Heart right ventricle (tissue), 16 donors: Measurements from ENCODE around the gene REEP6. TPM values are rescaled to one million over a fixed set of nuclear protein-coding genes. Genes with fewer than 3 reads are reported as not detected.

Source experiments
- ATAC-seq, 8 donors: fragments of 200-7000 bp; cut with Tn5 transposase; one replicate each; pipeline ENCODE4 v1.9.1; 2020; ENCODE audit warnings: mild to moderate bottlenecking in 8 of 8, moderate library complexity in 8 of 8, moderate number of reproducible peaks in 1 of 8
- DNase-seq, 2 donors: peaks; one replicate each; pipeline ENCODE4 v3.0.0-alpha.2; 2020
- H3K27ac ChIP-seq, 10 donors: fragments of 200-600 bp; sonication (generic) in 2 of 10; one replicate each; pipeline versions ENCODE4 v1.5.0 to v1.8.0; 2020 to 2022; ENCODE audit warnings: mild to moderate bottlenecking in 3 of 10
- H3K27me3 ChIP-seq, 7 donors: fragments of 200-600 bp; one replicate each; pipeline ENCODE4 v1.8.0; 2021 to 2022; ENCODE audit warnings: mild to moderate bottlenecking in 2 of 7
- H3K36me3 ChIP-seq, 9 donors: fragments of 200-600 bp; sonication (generic) in 1 of 9; one replicate each; pipeline versions ENCODE4 v1.5.0 to v1.8.0; 2020 to 2022; ENCODE audit warnings: mild to moderate bottlenecking in 2 of 9
- H3K4me1 ChIP-seq, 9 donors: fragments of 200-600 bp; sonication (generic) in 1 of 9; one replicate each; pipeline versions ENCODE4 v1.5.0 to v1.8.0; 2020 to 2022; ENCODE audit warnings: mild to moderate bottlenecking in 4 of 9
- H3K4me3 ChIP-seq, 10 donors: fragments of 200-600 bp; sonication (generic) in 2 of 10; one replicate each; pipeline versions ENCODE4 v1.5.0 to v1.8.0; 2020 to 2022; ENCODE audit warnings: mild to moderate bottlenecking in 7 of 10, moderate library complexity in 2 of 10
- H3K9me3 ChIP-seq, 11 donors: fragments of 200-600 bp in 10 of 11; sonication (generic) in 2 of 11; one replicate each; pipeline versions ENCODE4 v1.5.0 to v1.8.0; 2013 to 2022; ENCODE audit warnings: mild to moderate bottlenecking in 2 of 11, control low read depth in 1 of 11, moderate library complexity in 1 of 11
- WGBS, 2 donors: extraction: QIAGEN DNeasy Blood & Tissue Kit; methylation state at CpG; one replicate each; pipeline ENCODE4 v1.1.7; 2013; ENCODE audit warnings: inconsistent platforms in 1 of 2; 5-methylcytosine and 5-hydroxymethylcytosine counted together
- intact Hi-C, 10 donors: fragments of 100-400 bp; cut with DNase I; formaldehyde crosslinking; loops; one replicate each; pipeline versions ENCODE4 v1.11.1 to v1.14.2; 2022
- polyA plus RNA-seq, 2 donors: library from polyadenylated mRNA; stranded (reverse); fragments of 200-250 nt; gene quantifications; one replicate each; pipeline ENCODE4 v1.2.3, GENCODE V29; 2013
- total RNA-seq, 10 donors: library from RNA; stranded (reverse); fragmentation: NEBNext Ultra II Directional in 3 of 10; extraction: Animal tissue kit (Norgen Biotek cat#: 25700) in 3 of 10; gene quantifications; one replicate each; pipeline versions ENCODE4 v1.2.1 to v1.2.4, GENCODE V29; 2021 to 2023
- TF ChIP-seq, protein P1 (sequence below), 9 donors: fragments of 200-600 bp; sonication (generic) in 2 of 9; IDR thresholded peaks; one replicate each; pipeline versions ENCODE4 v1.5.0 to v1.8.0; 2021 to 2022; ENCODE audit warnings: antibody characterized with exemption in 9 of 9, mild to moderate bottlenecking in 5 of 9, moderate library complexity in 1 of 9
- donor health status: Arrhythmogenic right ventricular cardiomyopathy.
- donor health status: ischemic (EF 13 %, LVEDD 7.1; RV severe dilation, severe dysfunction).
- donor health status: healthy with polysubstance abuse.
- donor health status: DM: no; HTN: yes; CAD: no.
- donor health status: DM: no; HTN: no; CAD: no.
- donor health status: ischemic (EF 25% LVEDD 6.9; RV normal size, moderate dysfunction).
- donor health status: ischemic (EF 25% LVEDD 5.7; RV mildly dilated, moderate dysfunction).
- donor health status: healthy.
- donor health status: DM: yes; HTN: yes; CAD: no.
- donor health status: Ischemic cardiomyopathy.
- donor health status: ischemic (EF 35%, LVEDD 5.7; RV mildly dilated, moderate dysfunction).
- donor health status: nonischemic (EF 11% LVEDD 7.7; RV severe dilation, severe dysfunction).
- donor health status: DM: yes; HTN: yes; CAD: no.
- donor health status: PGD.
- donor health status: ischemic (EF 29% LVEDD 5.4; RV normal size, mild dysfunction).
- donor health status: nonischemic (EF 23%, LVEDD 6.1; RV moderate dilation, normal function).

The REEP6 gene
- total and polyA plus RNA-seq, 12 donors, result 1.8 to 5.0 (median 3.8) TPM

DNA sequence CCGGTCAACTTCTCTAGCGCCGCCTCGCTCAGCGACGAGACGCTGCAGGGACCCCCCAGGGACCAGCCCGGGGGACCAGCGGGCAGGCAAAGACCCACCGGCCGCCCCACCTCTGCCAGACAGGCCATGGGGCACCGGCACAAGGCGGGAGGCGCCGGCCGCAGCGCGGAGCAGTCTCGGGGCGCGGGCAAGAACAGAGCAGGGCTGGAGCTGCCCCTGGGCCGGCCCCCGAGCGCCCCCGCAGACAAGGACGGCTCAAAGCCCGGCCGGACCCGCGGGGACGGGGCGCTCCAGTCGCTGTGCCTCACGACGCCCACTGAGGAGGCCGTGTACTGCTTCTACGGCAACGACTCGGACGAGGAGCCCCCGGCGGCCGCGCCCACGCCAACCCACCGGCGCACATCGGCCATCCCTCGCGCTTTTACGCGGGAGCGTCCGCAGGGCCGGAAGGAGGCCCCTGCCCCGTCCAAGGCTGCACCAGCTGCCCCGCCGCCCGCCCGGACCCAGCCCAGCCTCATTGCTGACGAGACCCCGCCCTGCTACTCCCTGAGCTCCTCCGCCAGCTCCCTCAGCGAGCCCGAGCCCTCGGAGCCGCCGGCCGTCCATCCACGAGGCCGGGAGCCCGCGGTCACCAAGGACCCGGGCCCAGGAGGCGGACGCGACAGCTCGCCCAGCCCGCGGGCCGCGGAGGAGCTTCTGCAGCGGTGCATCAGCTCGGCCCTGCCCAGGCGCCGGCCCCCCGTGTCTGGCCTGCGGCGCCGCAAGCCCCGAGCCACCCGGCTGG, 23.3 kb upstream of the REEP6 start:
- Histone ChIP-seq H3K27me3 (peaks cover 36 to 86% (median 68%) of the 10 kb centered on the region in 7 donors), H3K4me3 (peak overlapping the region in 7 of 10 donors; percentile 0 to 37 (median 35)), H3K9me3 (no peaks in the 10 kb centered on the region), H3K36me3 (no peaks in the 10 kb centered on the region), H3K4me1 (peaks cover 38 to 71% (median 64%) of the 10 kb centered on the region in 9 donors), H3K27ac (no peak overlapping the region)
- intact Hi-C loops, result loop anchor here in 2 of 10 donors (10.0 kb wide), 1 partner anchor 47 kb away; the partner anchor contains the start of gene ADAMTSL5 (in 2 of the 2)
- WGBS, 2 donors, result 2 to 4% methylated on average over 80 to 92 of the region's 92 CpGs
- ATAC-seq (no peak), DNase-seq (peak in 1 of 2 donors; percentile 14)
- TF ChIP-seq, protein P1, sequence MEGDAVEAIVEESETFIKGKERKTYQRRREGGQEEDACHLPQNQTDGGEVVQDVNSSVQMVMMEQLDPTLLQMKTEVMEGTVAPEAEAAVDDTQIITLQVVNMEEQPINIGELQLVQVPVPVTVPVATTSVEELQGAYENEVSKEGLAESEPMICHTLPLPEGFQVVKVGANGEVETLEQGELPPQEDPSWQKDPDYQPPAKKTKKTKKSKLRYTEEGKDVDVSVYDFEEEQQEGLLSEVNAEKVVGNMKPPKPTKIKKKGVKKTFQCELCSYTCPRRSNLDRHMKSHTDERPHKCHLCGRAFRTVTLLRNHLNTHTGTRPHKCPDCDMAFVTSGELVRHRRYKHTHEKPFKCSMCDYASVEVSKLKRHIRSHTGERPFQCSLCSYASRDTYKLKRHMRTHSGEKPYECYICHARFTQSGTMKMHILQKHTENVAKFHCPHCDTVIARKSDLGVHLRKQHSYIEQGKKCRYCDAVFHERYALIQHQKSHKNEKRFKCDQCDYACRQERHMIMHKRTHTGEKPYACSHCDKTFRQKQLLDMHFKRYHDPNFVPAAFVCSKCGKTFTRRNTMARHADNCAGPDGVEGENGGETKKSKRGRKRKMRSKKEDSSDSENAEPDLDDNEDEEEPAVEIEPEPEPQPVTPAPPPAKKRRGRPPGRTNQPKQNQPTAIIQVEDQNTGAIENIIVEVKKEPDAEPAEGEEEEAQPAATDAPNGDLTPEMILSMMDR (IDR thresholded peaks at IDR 0.05), result no peak

DNA sequence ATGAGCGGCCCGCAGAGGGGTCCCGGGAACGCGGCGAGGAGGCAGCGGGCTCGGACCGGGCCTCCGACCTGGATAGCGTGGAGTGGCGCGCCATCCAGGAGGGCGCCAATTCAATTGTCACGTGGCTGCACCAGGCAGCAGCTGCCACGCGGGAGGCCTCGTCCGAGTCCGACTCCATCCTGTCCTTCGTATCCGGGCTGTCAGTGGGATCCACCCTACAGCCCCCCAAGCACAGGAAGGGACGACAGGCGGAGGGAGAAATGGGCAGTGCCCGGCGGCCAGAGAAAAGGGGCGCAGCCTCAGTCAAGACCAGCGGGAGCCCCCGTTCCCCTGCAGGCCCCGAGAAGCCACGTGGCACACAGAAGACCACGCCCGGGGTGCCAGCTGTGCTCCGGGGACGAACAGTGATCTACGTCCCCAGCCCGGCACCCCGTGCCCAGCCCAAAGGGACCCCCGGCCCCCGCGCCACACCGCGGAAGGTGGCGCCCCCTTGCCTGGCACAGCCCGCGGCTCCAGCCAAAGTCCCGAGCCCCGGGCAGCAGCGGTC, 22.6 kb upstream of the REEP6 start:
- Histone ChIP-seq H3K27me3 (peaks cover 36 to 92% (median 69%) of the 10 kb centered on the region in 7 donors), H3K9me3 (no peaks in the 10 kb centered on the region), H3K27ac (no peak overlapping the region), H3K36me3 (no peaks in the 10 kb centered on the region), H3K4me1 (peaks cover 38 to 71% (median 64%) of the 10 kb centered on the region in 9 donors), H3K4me3 (peak overlapping the region in 8 of 10 donors; percentile 12 to 53 (median 36))
- intact Hi-C loops, result loop anchor here in 2 of 10 donors (10.0 kb wide), 1 partner anchor 46 kb away; the partner anchor contains the start of gene ADAMTSL5 (in 2 of the 2)
- ATAC-seq (no peak), DNase-seq (peak in 1 of 2 donors; percentile 8)
- 4 to 7% methylated on average over 49 of the region's 49 CpGs for WGBS, 2 donors
- TF ChIP-seq, protein P1 (IDR thresholded peaks at IDR 0.05), result no peak

DNA sequence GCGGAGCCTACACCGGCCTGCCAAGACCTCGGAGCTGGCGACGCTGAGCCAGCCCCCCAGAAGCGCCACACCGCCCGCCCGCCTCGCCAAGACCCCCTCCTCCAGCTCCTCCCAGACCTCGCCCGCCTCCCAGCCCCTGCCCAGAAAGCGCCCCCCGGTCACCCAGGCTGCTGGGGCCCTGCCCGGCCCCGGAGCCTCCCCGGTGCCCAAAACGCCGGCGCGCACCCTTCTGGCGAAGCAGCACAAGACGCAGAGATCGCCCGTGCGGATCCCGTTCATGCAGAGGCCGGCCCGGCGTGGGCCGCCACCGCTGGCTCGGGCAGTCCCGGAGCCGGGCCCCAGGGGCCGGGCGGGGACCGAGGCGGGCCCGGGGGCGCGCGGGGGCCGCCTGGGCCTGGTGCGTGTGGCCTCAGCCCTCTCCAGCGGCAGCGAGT, 22.1 kb upstream of the REEP6 start:
- DNase-seq (peak in 1 of 2 donors; percentile 27), ATAC-seq (no peak)
- no peaks in the 10 kb centered on the region for H3K9me3 ChIP-seq
- TF ChIP-seq, protein P1 (IDR thresholded peaks at IDR 0.05), result no peak
- peaks cover 36 to 96% (median 69%) of the 10 kb centered on the region in 7 donors for H3K27me3 ChIP-seq
- H3K36me3 ChIP-seq, result no peaks in the 10 kb centered on the region
- WGBS, 2 donors, result 2 to 3% methylated on average over 43 to 47 of the region's 47 CpGs
- intact Hi-C loops, result loop anchor here in 2 of 10 donors (10.0 kb wide), 1 partner anchor 46 kb away; the partner anchor contains the start of gene ADAMTSL5 (in 2 of the 2)
- no peak overlapping the region for H3K27ac ChIP-seq
- H3K4me3 ChIP-seq, result peak overlapping the region in 8 of 10 donors; percentile 12 to 53 (median 36)
- H3K4me1 ChIP-seq, result peaks cover 38 to 73% (median 64%) of the 10 kb centered on the region in 9 donors
